GM23338 (cell line): ENCODE results near the gene DBT.
"Not testable (repeated sequence)": the region's sequence is repeated elsewhere in the genome, so short reads cannot be mapped to it uniquely, and the experiment has no call there.

ENCODE experiments used
- CREB1 ChIP-seq: fragments of 250-450 bp; sonication (Bioruptor Pico); IDR thresholded peaks from 2 replicates; pipeline ENCODE4 v1.5.0; 2020; ENCODE audit warnings: low read depth, mild to moderate bottlenecking, moderate library complexity
- EZH2 ChIP-seq: fragments of 200-600 bp; sonication (generic); IDR thresholded peaks from one replicate; pipeline ENCODE4 v1.8.0; 2017; ENCODE audit warnings: antibody characterized with exemption, mild to moderate bottlenecking, low read depth; ENCODE audit not compliant: unreplicated experiment
- EZH2phosphoT487 ChIP-seq: fragments of 200-600 bp; sonication (generic); IDR thresholded peaks from one replicate; pipeline ENCODE4 v1.8.1; 2018; ENCODE audit warnings: antibody characterized with exemption; ENCODE audit not compliant: unreplicated experiment
- POLR2AphosphoS5 ChIP-seq: IDR thresholded peaks from 2 replicates; pipeline ENCODE4 v1.6.1; 2016; ENCODE audit warnings: antibody characterized with exemption, low read depth
- TF ChIP-seq, protein P1 (sequence below), 2 experiments: fragments of 200-600 bp in 1 of 2; sonication (generic) in 1 of 2; conservative IDR thresholded peaks; 2 replicates each; pipeline versions ENCODE4 v1.5.1 to v1.6.1; 2016 to 2017; ENCODE audit warnings: antibody characterized with exemption in 2 of 2, low read depth in 2 of 2, mild to moderate bottlenecking in 2 of 2, moderate library complexity in 1 of 2
- TF ChIP-seq, protein P2 (sequence below): IDR thresholded peaks from 2 replicates; pipeline ENCODE4 v1.6.1; 2016; ENCODE audit warnings: antibody characterized with exemption

DNA sequence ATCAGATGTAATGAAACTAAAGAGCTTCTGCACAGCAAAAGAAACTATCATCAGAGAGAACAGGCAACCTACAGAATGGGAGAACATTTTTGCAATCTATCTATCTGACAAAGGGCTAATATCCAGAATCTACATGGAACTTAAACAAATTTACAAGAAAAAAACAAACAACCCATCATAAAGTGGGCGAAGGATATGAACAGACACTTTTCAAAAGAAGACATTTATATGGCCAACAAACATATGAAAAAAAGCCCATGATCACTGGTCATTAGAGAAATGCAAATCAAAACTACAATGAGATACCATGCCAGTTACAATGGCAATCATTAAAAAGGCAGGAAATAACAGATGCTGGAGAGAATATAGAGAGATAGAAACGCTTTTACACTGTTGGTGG, 44.5 kb downstream of the DBT start:
- TF ChIP-seq, protein P1, sequence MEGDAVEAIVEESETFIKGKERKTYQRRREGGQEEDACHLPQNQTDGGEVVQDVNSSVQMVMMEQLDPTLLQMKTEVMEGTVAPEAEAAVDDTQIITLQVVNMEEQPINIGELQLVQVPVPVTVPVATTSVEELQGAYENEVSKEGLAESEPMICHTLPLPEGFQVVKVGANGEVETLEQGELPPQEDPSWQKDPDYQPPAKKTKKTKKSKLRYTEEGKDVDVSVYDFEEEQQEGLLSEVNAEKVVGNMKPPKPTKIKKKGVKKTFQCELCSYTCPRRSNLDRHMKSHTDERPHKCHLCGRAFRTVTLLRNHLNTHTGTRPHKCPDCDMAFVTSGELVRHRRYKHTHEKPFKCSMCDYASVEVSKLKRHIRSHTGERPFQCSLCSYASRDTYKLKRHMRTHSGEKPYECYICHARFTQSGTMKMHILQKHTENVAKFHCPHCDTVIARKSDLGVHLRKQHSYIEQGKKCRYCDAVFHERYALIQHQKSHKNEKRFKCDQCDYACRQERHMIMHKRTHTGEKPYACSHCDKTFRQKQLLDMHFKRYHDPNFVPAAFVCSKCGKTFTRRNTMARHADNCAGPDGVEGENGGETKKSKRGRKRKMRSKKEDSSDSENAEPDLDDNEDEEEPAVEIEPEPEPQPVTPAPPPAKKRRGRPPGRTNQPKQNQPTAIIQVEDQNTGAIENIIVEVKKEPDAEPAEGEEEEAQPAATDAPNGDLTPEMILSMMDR (conservative IDR thresholded peaks at IDR 0.05; ENCODE audit: low read depth in 2 of 2) = not testable (repeated sequence)
- not testable (repeated sequence) for TF ChIP-seq EZH2; POLR2AphosphoS5; EZH2phosphoT487; CREB1 (CRISPR knock-in tag)
- TF ChIP-seq, protein P2, sequence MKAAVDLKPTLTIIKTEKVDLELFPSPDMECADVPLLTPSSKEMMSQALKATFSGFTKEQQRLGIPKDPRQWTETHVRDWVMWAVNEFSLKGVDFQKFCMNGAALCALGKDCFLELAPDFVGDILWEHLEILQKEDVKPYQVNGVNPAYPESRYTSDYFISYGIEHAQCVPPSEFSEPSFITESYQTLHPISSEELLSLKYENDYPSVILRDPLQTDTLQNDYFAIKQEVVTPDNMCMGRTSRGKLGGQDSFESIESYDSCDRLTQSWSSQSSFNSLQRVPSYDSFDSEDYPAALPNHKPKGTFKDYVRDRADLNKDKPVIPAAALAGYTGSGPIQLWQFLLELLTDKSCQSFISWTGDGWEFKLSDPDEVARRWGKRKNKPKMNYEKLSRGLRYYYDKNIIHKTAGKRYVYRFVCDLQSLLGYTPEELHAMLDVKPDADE = not testable (repeated sequence)
